GM21717 (cell line): Measurements from ENCODE around the gene DKKL1.

Experiments
- ATAC-seq: cut with Tn5 transposase; IDR thresholded peaks from one replicate; pipeline ENCODE4 v1.9.1; 2021; ENCODE audit warnings: mild to moderate bottlenecking, moderate library complexity; ENCODE audit not compliant: unreplicated experiment

The DKKL1 gene

DNA sequence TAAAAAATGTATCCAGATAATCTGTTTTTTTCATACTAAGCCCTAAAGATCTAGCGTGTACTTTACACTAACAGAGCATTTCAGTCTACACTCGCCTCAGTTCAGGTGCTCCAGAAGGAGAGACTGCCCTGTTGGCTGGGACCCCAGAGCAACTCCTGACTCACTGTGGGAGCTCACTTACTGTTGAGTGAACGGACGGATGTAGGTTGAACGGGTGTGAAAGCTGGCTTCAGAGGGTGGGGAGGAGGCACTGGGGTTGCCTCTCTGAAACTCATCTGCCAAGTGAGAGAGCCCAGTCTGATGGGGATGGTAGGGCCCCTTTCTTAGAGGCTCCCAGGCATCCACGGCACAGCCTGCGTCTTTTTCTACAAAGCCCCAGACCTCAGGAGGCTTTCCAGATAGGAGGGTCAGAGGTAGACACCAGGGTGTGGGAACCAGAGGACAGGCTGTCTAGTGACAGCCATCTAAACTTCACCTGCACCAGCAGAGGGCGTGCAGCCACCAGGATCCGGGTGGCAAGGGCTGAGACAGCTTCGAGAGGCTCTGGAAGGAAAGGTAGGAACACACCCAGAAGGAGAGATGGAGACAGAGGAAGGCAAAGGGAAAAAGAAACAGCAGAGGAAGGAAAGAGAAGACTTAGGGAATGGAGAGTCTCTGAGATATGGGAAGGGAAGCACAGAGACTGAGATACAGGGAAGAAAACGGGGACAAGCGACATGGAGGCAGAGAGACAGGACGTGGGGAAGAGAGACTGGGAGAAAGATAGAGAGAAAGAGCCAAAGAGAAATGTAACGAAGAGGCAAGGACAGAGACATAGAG, 28.1 kb downstream of the DKKL1 start:
- no peak for ATAC-seq

DNA sequence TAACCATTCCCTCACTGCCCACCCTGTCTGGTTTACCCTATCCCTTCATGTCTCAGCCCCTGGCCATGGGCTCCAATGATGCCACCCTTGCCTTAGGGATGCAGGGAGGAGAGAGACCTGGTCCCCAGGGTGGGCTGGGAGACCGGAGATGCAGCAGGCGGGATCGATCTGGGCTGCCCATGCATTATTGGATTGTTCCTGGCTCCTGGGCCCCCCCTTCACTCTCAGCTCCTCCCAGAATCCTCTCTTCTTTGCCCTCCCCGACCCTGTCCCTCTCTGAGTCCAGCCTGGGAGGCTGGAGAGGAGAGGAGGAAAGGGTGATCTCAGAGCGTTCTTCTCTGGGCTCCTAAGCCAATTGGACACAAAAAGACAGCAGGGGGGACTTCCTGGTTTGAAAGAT, 30.2 kb downstream of the DKKL1 start:
- no peak for ATAC-seq

DNA sequence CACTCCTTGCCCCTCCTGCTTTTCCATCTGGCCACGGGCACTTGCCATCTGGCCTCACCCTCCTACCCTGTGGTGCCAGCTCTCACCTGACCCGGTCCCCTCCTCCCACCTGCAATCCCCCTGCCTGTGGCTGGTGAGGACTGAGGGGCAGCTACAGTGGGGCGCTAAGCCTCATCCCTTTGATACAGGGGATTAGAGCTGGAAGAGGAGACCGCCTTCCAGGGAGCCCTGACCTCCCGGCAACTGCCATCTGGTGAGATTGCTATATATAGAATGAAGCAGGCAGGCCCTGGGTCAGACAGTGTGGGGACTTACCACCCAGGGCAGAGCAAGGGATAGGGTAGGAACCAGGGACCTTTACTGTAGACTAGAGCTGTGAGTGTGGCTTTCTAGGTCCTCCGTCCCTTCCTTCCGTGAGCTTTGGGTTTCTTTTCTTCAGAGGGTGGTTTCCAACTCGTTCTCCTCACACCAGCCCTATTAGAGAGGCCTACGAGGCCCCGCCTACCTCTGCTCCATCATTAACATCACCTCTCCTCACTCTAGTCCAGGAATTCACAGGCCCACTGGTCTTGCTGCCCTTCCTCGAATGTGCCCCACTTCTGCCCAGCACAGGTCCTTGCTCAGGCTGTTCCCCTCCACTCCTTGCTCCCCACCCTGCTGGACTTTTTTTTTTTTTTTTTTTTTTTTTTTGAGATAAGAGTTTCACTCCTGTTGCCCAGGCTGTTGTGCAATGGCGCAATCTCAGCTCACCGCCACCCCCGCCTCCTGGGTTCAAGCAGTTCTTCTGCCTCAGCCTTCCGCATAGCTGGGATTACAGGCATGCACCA, 32.1 kb downstream of the DKKL1 start:
- no peak for ATAC-seq

DNA sequence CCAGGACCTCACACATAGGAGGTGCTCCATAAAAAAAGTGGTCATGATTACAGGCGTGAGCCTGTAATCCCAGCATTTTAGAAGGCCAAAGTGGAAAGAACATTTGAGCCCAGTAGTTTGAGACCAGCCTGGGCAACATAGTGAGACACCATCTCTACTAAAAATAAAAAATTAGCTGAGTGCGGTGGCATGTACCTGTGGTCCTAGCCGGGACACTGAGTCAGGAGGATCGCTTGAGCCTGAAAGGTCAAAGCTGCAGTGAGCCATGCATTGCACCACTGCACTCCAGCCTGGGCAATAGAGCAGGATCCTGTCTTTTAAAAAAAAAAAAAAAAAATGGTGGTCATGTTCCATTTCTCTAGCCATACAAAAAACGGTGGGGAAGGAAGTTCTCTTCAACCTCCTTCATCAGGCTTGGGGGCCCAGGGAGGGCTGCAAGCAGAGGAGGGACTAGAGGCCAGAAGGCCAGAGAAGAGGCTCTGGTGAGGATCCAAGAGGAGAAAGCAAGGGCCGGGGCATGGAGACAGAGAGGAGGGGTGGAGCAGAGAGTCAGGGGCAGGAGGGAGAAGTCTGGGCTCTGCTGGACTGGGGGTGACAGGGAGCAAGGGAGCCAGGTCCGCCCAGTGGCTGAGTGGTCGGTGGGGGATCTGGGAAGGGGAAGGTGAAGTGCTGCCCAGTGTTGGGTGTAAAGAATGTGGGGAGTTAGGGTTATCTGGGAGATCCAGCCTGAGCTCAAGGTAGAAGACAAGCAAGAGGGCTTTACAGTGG, 33.2 kb downstream of the DKKL1 start:
- no peak for ATAC-seq

DNA sequence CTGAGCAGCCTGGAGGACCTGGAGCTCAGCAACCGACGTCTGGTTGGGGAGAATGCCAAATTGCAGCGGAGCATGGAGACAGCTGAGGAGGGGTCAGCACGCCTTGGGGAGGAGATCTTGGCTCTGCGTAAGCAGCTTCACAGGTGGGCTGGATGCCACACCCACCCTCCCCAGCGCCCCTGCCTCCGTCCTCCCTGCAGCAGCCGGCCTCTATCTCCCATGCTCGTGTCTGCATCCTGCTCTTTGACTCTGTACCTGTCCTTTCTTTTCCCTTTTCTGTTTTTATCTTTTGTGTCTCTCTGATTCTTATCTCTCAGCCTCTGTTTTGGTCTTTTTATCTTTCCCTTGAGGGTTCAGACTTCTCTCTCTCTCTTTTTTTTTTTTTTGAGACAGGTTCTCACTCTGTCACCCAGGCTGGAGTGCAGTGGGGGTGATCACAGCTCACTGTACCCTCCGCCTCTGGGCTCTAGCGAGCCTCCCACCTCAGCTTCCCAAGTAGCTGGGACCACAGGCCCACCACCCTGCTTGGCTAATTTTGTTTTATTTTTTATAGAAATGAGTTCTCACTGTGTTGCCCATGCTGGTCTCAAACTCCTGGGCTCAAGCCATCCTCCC, 34.4 kb downstream of the DKKL1 start:
- no peak for ATAC-seq

DNA sequence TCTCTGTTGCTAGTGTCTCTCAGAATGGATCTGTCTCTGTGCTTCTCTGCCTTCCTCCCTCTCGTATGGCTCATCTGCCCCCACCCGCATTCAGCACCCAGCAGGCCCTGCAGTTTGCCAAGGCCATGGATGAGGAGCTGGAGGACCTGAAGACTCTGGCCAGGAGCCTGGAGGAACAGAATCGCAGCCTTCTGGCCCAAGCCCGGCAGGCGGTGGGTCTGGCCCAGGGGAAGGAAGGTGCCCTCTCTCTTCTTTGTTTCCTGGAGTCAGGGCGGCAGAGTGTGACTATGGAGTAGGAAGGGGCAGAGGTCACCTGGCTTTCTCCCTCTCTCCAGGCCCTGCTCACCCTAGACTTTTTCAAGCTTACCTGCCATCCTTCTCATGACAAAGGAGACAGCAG, 35.3 kb downstream of the DKKL1 start:
- no peak for ATAC-seq

DNA sequence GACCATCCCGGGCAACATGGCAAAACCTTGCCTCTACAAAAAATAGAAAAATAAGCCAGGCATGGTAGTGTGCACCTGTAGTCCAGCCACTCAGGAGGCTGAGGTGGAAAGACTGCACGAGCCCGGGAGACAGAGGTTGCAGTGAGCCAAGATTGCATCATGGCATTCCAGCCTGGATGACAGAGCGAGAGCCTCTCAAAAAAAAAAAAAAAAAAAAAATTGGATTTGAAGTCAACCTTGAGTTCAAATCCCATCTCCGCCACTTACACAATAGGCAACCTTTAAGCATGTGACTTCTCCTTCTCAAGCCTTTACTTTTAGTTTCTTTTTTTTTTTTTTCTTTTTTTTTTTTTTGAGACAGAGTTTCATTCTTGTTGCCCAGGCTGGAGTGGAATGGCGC, 36.4 kb downstream of the DKKL1 start:
- no peak for ATAC-seq

DNA sequence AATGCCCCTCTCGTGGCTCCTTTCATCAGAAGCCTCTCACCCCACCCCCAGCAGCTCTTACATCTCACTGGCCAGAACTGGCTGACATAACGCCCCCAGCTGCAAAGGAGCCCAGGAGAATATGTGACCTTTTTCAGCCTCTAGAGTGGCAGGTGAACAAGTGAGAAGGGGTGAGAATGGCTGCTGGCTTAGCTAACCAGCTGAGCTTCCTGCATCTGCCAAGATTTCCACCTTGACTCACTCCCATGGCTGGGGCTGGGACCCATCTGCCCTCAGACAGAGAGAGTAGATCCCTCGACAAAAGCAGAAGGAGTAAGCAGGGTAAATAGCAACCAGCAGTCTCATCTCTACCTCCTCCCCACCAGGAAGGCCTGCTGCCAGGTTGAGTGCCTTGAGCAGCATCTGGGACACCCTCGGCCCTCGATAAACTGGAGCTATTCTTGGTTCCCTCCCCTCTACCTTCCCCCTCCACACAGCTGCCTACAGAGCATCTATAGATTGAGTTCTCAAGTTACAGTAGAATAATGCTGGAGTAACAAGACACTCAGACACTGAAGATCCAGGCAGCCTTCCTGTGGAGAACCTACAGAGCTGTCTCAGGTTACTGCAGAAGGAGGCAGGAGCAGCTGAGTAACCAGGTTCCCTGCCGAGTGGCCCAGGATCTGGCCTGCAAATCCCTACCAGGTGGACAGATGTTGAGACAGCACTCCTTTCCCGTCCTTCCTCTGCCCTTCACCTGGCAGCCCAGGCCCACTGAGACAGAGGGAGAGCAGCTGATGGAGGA, 39.9 kb downstream of the DKKL1 start:
- no peak for ATAC-seq

DNA sequence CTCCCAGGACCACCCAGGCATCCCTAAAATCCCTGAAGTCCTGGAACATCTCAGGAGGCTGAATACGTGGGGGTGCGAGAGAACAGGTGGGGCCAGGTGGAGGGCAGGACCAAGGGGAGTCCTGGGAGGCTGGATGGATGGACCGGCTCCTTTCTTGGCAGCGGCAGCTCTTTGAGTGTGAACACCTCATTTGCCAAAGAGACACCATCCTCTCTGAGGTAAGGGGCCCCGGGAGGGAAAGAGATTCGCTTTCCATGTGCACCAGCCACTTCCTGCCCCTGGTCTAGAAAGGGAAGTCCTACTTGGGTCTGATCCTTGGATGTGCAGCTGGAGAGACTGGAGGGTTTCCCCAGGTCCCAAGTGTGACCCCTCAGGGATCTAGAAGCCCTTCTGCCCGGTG, 43.4 kb downstream of the DKKL1 start:
- no peak for ATAC-seq

DNA sequence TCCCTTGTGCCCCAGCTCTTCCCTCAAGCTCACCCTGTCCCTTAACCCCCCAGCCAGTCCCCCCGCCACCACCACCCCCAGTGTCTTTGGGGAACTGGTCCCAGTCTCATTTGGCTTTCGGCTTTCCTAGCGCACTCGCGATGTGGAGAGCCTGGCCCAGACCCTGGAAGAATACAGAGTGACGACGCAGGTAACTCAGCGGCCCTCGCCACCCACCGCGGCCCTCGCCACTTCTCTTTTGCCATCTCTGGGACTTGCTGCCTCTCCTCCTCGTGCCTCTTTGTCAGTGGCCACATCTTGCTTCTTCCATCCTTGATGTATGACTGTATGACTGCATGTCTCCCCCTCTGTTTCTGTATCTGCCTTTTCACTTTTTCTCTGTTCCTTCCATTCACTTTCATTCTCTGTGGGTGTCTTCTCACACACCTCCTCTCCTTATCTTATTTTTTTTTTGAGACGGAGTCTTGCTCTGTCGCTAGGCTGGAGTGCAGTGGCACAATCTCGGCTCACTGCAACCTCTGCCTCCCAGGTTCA, 43.9 kb downstream of the DKKL1 start:
- no peak for ATAC-seq

DNA sequence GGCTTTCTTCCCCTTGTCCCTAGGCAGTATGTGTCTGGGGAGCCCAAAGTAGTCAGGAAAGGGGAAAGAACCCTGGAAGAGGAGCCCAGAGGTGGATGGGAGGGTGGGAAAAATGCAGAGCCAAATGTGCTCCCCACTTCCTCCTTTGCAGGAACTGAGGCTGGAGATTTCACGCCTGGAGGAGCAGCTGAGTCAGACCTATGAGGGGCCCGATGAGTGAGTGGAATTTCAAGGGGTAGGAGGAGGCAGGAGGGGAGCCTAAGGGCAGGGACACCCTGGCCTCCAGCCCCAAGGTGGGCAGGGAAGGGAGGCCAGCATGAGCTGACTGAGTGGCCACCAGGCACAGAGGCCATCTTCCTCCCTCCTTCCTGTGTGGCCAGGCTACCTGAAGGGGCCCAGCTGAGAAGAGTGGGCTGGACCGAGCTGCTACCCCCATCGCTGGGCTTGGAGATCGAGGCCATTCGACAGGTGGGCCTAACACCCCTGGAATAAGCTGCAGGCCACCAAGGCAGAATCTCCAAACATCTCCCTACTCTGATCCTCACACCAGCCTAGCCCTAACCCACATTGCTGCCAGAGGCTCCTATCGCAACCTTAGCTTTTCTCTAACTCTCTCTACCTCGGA, 45.3 kb downstream of the DKKL1 start:
- no peak for ATAC-seq

DNA sequence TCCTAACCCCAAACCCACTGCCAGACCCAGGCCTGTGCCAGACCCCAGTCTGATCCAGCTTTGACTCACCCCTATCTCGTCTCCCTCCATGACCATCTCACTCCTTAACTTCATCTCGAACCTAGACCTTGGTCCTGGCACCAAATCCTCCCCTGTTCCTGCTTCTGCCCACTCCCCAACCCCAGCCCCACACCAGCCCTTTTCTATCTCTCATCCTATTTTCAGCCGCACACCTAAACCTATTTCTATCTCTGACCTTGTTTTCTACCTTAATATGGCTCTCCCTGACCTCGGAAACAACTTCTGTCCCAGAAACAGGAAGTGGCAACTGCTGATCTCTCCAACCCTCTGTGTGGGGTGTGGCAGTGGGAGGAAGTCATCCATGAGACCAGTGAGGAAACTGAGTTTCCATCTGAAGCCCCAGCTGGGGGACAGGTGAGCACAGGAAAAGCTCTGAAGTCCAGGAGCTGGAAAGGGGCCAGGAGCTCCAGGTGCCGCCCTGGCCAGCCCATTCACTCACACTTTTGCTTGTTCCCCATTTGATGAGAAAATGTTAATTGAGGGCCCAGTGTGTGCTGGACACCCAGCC, 45.9 kb downstream of the DKKL1 start:
- no peak for ATAC-seq

DNA sequence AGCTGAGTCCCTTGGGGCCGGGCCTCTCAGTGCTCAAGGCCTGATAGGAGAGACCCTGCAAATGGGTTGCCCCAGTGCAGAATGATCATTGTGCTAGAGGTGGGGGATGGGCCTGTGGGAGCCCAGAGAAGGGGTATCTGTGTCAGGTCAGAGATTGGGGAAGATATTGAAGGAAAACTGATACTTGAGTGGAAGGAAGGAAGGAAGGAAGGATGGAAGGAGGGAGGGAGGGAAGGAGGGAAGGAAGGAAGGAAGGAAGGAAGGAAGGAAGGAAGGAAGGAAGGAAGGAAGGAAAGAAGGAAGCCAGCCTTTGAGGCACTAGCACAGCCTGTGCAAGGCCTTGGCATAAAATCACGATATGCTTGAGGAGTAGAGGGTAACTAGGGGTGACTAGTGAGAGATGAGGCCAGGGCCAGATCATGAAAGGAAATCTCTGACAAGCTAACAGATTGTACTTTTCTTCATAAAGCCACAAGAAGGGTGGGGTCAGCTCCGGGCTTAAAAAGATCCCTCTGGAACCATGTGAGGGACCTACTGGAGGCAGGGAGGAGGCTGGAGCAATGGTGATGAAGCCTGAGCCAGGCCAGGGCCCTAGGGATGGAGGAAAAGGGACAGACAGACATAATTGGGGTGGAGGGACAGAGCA, 48.1 kb downstream of the DKKL1 start:
- ATAC-seq = no peak

DNA sequence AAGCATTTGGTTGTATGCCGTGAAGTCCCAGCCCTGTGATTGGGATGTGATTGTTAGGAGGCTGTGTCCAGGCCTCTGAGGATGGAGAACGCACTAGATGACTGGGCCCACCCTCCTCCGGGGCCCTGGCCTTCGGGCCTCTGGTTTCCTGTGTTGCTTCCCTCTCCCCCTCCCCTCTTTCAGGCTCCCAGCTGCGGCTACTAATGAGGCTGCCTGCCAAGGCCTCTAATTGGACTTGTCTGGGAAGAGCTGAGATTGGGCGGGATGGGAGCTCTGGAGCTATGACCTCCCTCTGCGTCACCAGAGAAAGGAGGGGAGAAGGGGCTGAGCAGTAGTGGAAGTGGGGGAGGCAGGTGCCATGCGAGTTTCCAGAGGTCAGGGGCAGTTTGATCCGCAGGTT, 49.7 kb downstream of the DKKL1 start:
- no peak for ATAC-seq

DNA sequence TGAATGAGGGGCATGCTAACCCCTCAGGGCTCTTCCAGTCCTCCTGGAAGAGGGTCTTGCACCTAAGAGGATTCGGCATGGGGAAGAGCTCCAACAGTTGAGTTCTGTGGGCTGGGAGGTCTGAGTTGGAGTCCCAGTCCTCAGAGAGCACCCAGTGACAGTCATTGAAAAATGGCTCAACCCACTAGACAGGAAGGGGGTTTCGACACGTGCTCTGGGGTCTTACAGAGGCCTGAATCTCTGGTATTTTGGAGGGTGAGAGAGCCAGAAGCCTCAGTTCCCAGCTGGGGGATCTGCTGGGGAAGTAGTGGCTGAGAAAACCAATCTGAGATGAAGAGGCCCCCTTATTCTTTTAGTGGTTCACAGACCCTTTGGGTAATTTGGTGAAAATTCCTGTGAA, 50.6 kb downstream of the DKKL1 start:
- ATAC-seq = no peak

DNA sequence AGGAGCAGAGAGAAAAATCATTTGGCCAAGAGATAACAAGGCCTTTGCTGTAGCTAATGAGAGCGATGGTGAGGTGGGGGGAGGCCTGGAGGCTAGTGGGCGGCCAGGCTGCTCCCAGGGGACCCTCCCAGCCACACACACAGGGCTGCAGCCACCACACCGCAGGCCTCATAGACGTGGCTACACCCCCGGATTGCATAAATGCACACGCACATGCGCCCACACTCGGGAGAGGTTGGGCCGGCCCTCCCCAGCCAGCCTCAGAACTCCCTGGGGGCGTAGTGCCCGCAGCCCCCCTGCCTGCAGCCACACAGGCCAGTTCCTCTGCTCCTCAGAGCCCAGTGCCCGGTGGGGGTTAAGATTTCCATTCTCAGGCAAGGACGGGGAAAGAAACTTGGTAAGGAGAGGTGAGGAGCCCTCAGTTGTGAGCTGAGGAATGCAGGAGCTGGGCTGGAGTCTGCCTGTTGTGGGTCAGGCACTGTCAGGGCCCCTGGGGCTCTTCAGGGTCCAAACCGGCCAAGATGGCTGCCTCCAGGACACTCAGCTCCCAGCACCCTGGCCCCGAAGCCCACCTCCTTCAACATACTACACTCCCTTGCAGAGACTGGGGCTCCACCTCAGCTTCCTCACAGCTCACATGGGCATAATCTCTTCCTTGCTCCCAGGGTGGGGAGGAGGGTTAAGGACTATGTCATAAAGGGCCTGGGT, 51.6 kb downstream of the DKKL1 start:
- ATAC-seq = no peak

DNA sequence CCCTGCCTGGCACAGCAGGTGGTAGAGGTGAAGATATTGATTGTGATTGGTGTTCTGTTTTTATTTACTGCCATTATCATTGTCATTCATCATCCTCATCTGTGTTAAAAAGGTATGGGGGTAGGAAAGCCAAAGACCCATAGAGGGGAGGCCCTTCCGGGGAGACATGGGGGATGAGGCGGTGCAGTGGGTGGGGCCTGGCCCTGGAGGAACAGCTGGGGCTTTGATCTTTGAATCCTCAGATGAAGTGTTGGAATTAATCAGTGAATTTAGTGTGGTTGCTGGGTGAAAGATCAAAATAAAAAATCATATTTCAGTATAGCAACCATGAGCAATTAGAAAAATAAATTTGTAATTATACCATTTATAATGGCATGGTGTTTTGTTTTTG, 52.1 kb downstream of the DKKL1 start:
- ATAC-seq = no peak

DNA sequence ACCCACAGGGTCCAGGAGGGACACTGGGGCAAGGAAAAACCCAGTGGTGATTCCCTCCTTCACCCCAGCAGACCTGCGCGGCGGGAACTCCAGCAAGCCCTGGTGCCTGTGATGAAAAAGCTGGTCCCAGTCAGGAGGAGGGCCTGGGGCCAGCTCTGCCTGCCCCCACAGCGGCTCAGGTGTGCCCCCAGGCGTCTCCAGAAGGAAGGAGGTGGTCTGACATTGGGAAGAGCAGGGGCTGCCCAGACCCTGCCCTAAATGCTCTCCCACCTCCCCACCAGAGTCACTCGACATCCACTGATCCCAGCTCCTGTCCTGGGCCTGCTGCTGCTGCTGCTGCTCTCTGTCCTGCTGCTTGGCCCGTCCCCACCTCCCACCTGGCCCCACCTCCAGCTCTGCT, 53.4 kb downstream of the DKKL1 start:
- no peak for ATAC-seq
